Neutrophil (primary cell): ENCODE data around the gene MTNR1B.

Experiments
- H3K27ac ChIP-seq: fragments of 200-600 bp; sonication (generic); 2 replicates; pipeline ENCODE4 v1.5.1; 2016; ENCODE audit warnings: mild to moderate bottlenecking, moderate library complexity
- H3K27me3 ChIP-seq: fragments of 200-600 bp; sonication (generic); 2 replicates; pipeline ENCODE4 v1.6.0; 2016; ENCODE audit warnings: mild to moderate bottlenecking
- H3K36me3 ChIP-seq: fragments of 200-600 bp; sonication (generic); 2 replicates; pipeline ENCODE4 v1.5.1; 2017
- H3K4me1 ChIP-seq, 2 experiments: fragments of 200-600 bp in 1 of 2; sonication (generic) in 1 of 2; 1 replicate in 1 of 2; 2 replicates in 1 of 2; pipeline versions ENCODE4 v1.5.1 to v1.6.1; 2013 to 2016; ENCODE audit warnings: low read depth in 1 of 2, low read length in 1 of 2, mild to moderate bottlenecking in 1 of 2, moderate library complexity in 1 of 2; ENCODE audit not compliant: control insufficient read depth in 1 of 2, insufficient read depth in 1 of 2
- H3K4me3 ChIP-seq, 2 experiments: fragments of 200-600 bp in 1 of 2; sonication (generic) in 1 of 2; 1 replicate in 1 of 2; 2 replicates in 1 of 2; pipeline ENCODE4 v1.5.1; 2013 to 2016; ENCODE audit warnings: low read depth in 1 of 2, low read length in 1 of 2, mild to moderate bottlenecking in 1 of 2, moderate library complexity in 1 of 2
- H3K9me3 ChIP-seq: fragments of 200-600 bp; sonication (generic); 2 replicates; pipeline ENCODE4 v1.5.1; 2016
- CTCF ChIP-seq: fragments of 200-600 bp; sonication (generic); IDR thresholded peaks from 2 replicates; pipeline ENCODE4 v1.5.1; 2016; ENCODE audit warnings: antibody characterized with exemption

Gene MTNR1B

GRCh38 chr11:92967178-92967577 is 2.3 kb upstream of the MTNR1B start:
- no peak overlapping the region for H3K27ac ChIP-seq

GRCh38 chr11:92967867-92968266 is 1.6 kb upstream of the MTNR1B start:
- TF ChIP-seq CTCF, result no peak
- H3K27me3 ChIP-seq, result peaks cover 51% of the 10 kb centered on the region
- no peak overlapping the region for H3K4me3 ChIP-seq
- no peak overlapping the region for H3K27ac ChIP-seq
- H3K36me3 ChIP-seq, result no peaks in the 10 kb centered on the region
- no peaks in the 10 kb centered on the region for H3K9me3 ChIP-seq
- H3K4me1 ChIP-seq, result no peaks in the 10 kb centered on the region

More at GRCh38 chr11:92967178-92967577, 2.3 kb upstream of the MTNR1B start:
- no peak for TF ChIP-seq CTCF
- Histone ChIP-seq H3K4me1 (no peaks in the 10 kb centered on the region), H3K9me3 (no peaks in the 10 kb centered on the region), H3K4me3 (no peak overlapping the region), H3K27me3 (peaks cover 48% of the 10 kb centered on the region), H3K36me3 (no peaks in the 10 kb centered on the region)

GRCh38 chr11:92969293-92969633 is 188 bp upstream of the MTNR1B start:
- H3K27ac ChIP-seq, result no peak overlapping the region
- no peaks in the 10 kb centered on the region for H3K36me3 ChIP-seq
- H3K4me3 ChIP-seq, result no peak overlapping the region
- no peaks in the 10 kb centered on the region for H3K4me1 ChIP-seq
- no peaks in the 10 kb centered on the region for H3K9me3 ChIP-seq
- TF ChIP-seq CTCF, result no peak
- H3K27me3 ChIP-seq, result peaks cover 51% of the 10 kb centered on the region

- H3K9me3 ChIP-seq, result no peaks in the 10 kb centered on the region
- peaks cover 51% of the 10 kb centered on the region for H3K27me3 ChIP-seq
- H3K4me1 ChIP-seq, result no peaks in the 10 kb centered on the region
- H3K27ac ChIP-seq, result no peak overlapping the region
- no peak overlapping the region for H3K4me3 ChIP-seq
- TF ChIP-seq CTCF, result no peak
- no peaks in the 10 kb centered on the region for H3K36me3 ChIP-seq
Measured at GRCh38 chr11:92972248-92972647, 2.8 kb downstream of the MTNR1B start.

GRCh38 chr11:92975285-92975684 is 5.8 kb downstream of the MTNR1B start:
- H3K9me3 ChIP-seq, result no peaks in the 10 kb centered on the region
- H3K36me3 ChIP-seq, result no peaks in the 10 kb centered on the region
- no peak for TF ChIP-seq CTCF
- no peak overlapping the region for H3K27ac ChIP-seq
- H3K4me3 ChIP-seq, result no peak overlapping the region
- peaks cover 21% of the 10 kb centered on the region for H3K27me3 ChIP-seq
- no peaks in the 10 kb centered on the region for H3K4me1 ChIP-seq

GRCh38 chr11:92976681-92977080 is 7.2 kb downstream of the MTNR1B start:
- TF ChIP-seq CTCF, result no peak
- Histone ChIP-seq H3K9me3 (no peaks in the 10 kb centered on the region), H3K4me3 (no peak overlapping the region), H3K27ac (no peak overlapping the region), H3K4me1 (no peaks in the 10 kb centered on the region), H3K27me3 (peaks cover 7% of the 10 kb centered on the region), H3K36me3 (no peaks in the 10 kb centered on the region)
